ENCODE data around the gene CD8B. TPM values are rescaled to one million over a fixed set of nuclear protein-coding genes. Genes with fewer than 3 reads are reported as not detected.
"Not testable (repeated sequence)": the region's sequence is repeated elsewhere in the genome, so short reads cannot be mapped to it uniquely, and the experiment has no call there.

Gene CD8B
- total RNA-seq, 5 donors from 2014 or later (not counting 1 experiment from before 2014, with no cell fraction given), result 50.8 to 206 (median 117) TPM

- H3K4me1 ChIP-seq (ENCODE audit: control insufficient read depth in 1 of 2, extremely low read depth in 1 of 2, insufficient read depth in 2 of 2, low read length in 2 of 2); H3K4me3 Mint-ChIP-seq; H3K9me3 Mint-ChIP-seq; H3K4me3 ChIP-seq (ENCODE audit: control insufficient read depth in 1 of 2, extremely low read depth in 1 of 2, low read length in 1 of 2); H3K36me3 Mint-ChIP-seq; ATAC-seq (replicated peaks in 1 of 4); H3K4me1 Mint-ChIP-seq; POLR2A ChIA-PET; H3K36me3 ChIP-seq (ENCODE audit: control insufficient read depth in 2 of 2, extremely low read depth in 1 of 2, insufficient read depth in 1 of 2, low read length in 1 of 2); H3K27ac Mint-ChIP-seq; H3K9me3 ChIP-seq; H3K27ac ChIP-seq (ENCODE audit: low read length); CTCF ChIA-PET; H3K27me3 ChIP-seq (replicated peaks in 1 of 2; ENCODE audit: control insufficient read depth in 2 of 2, extremely low read depth in 1 of 2, insufficient read depth in 2 of 2, low read length in 1 of 2); DNase-seq: not testable (repeated sequence)
- H3K27me3 Mint-ChIP-seq, result peaks cover 0 to 12% of the 10 kb centered on the region in 2 donors
- no CpG with 5 or more reads among the region's 1 CpG for WGBS (ENCODE audit: insufficient coverage)
Observed at GRCh38 chr2:86878986-86879385, 17.3 kb upstream of the CD8B start.

DNA sequence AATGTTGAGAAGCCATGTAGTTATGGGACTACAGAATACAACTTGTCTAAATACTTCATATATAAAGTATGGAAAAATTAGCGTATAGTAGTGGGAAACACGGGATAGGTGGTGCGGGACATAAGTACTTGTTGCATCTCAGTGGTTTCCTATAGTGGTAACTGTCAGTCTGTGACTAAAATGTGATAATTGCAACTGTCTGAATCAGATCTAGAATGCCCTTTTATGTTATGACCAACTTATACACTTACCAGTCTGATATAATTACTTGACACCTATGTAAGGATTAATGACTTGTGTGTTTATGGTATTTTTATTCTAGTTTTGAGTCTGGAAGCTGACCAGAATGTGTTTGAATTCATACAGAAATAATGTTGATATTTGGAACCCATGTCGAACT is 9.3 kb upstream of the CD8B start:
- 43% methylated on average over 1 of the region's 4 CpGs for WGBS (ENCODE audit: insufficient coverage)
- H3K36me3 Mint-ChIP-seq, result not testable (repeated sequence)

DNA sequence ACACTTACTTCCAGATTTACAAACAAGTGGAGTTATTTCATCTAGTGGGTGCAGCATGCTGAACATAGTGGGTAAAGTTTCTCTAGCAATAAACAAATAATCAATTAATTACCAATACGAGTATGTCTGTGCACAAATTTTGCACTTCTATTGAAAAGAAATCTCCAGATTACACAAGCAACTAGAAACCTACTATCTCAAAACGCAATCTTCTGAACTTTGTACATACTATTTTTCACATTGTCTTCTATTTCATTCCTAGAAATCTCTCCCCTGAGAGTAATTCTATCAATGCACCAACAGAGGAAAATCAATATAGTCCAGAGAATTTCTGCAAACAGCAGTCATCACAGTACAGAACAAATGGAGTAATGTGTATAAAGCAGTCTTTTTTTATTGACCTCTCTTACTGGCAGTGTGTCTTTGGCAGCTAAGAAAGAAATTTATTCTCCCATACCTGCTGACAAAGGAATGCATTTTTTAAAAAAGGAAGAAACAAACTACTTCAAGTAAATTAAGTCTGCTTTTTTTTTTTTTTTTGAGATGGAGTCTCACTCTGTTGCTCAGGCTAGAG is 7.3 kb upstream of the CD8B start:
- not testable (repeated sequence) for H3K27ac Mint-ChIP-seq; ATAC-seq (replicated peaks in 1 of 4)

More for the DNA sequence above, 9.3 kb upstream of the CD8B start:
- H3K4me3 ChIP-seq (ENCODE audit: control insufficient read depth in 1 of 2, extremely low read depth in 1 of 2, low read length in 1 of 2); H3K9me3 Mint-ChIP-seq; POLR2A ChIA-PET; H3K27me3 ChIP-seq (replicated peaks in 1 of 2; ENCODE audit: control insufficient read depth in 2 of 2, extremely low read depth in 1 of 2, insufficient read depth in 2 of 2, low read length in 1 of 2); H3K36me3 ChIP-seq (ENCODE audit: control insufficient read depth in 2 of 2, extremely low read depth in 1 of 2, insufficient read depth in 1 of 2, low read length in 1 of 2); H3K4me3 Mint-ChIP-seq; CTCF ChIA-PET; H3K27ac ChIP-seq (ENCODE audit: low read length); DNase-seq; ATAC-seq (replicated peaks in 1 of 4); H3K9me3 ChIP-seq; H3K27me3 Mint-ChIP-seq; H3K27ac Mint-ChIP-seq; H3K4me1 Mint-ChIP-seq; H3K4me1 ChIP-seq (ENCODE audit: control insufficient read depth in 1 of 2, extremely low read depth in 1 of 2, insufficient read depth in 2 of 2, low read length in 2 of 2): not testable (repeated sequence)

DNA sequence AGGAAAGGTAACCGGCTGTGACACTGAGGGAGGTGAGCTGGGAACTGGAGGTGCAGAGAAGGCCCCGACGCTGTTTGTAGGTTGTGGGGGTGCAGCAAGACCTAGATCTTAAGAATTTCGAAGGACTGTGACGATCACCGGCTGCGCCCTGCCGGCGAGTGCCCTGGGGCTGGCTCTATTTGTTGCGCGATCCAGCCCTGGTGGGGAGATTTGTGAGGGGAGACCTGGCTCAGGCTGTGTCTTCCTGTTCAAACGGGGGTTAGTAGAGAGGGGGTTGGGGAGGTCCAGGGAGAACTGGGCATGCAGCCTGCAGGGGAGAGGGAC is 656 bp upstream of the CD8B start:
- H3K9me3 Mint-ChIP-seq; CTCF ChIA-PET; POLR2A ChIA-PET; H3K4me3 ChIP-seq (ENCODE audit: control insufficient read depth in 1 of 2, extremely low read depth in 1 of 2, low read length in 1 of 2); H3K4me1 Mint-ChIP-seq; H3K27me3 ChIP-seq (replicated peaks in 1 of 2; ENCODE audit: control insufficient read depth in 2 of 2, extremely low read depth in 1 of 2, insufficient read depth in 2 of 2, low read length in 1 of 2); H3K27ac ChIP-seq (ENCODE audit: low read length); H3K36me3 ChIP-seq (ENCODE audit: control insufficient read depth in 2 of 2, extremely low read depth in 1 of 2, insufficient read depth in 1 of 2, low read length in 1 of 2); H3K36me3 Mint-ChIP-seq; H3K9me3 ChIP-seq; H3K4me1 ChIP-seq (ENCODE audit: control insufficient read depth in 1 of 2, extremely low read depth in 1 of 2, insufficient read depth in 2 of 2, low read length in 2 of 2): not testable (repeated sequence)
- peak; percentile 63 to 85 (median 68) for ATAC-seq (replicated peaks in 1 of 4)
- H3K27ac Mint-ChIP-seq, result peak overlapping the region in 1 of 2 donors; percentile 73
- DNase-seq, result peak in 18 of 35 experiments; percentile 5 to 46 (median 26)
- peak overlapping the region in 2 of 3 donors; percentile 61 to 67 for H3K4me3 Mint-ChIP-seq
- peaks cover 0 to 22% of the 10 kb centered on the region in 2 donors for H3K27me3 Mint-ChIP-seq
- no CpG with 5 or more reads among the region's 12 CpGs for WGBS (ENCODE audit: insufficient coverage)

More for the DNA sequence above, 7.3 kb upstream of the CD8B start:
- H3K27me3 ChIP-seq (replicated peaks in 1 of 2; ENCODE audit: control insufficient read depth in 2 of 2, extremely low read depth in 1 of 2, insufficient read depth in 2 of 2, low read length in 1 of 2); CTCF ChIA-PET; H3K9me3 Mint-ChIP-seq; POLR2A ChIA-PET; H3K36me3 ChIP-seq (ENCODE audit: control insufficient read depth in 2 of 2, extremely low read depth in 1 of 2, insufficient read depth in 1 of 2, low read length in 1 of 2); H3K27me3 Mint-ChIP-seq; H3K4me1 ChIP-seq (ENCODE audit: control insufficient read depth in 1 of 2, extremely low read depth in 1 of 2, insufficient read depth in 2 of 2, low read length in 2 of 2); H3K27ac ChIP-seq (ENCODE audit: low read length); H3K4me1 Mint-ChIP-seq; DNase-seq; H3K36me3 Mint-ChIP-seq; H3K9me3 ChIP-seq; H3K4me3 ChIP-seq (ENCODE audit: control insufficient read depth in 1 of 2, extremely low read depth in 1 of 2, low read length in 1 of 2); H3K4me3 Mint-ChIP-seq: not testable (repeated sequence)
- no CpG with 5 or more reads among the region's 2 CpGs for WGBS (ENCODE audit: insufficient coverage)

DNA sequence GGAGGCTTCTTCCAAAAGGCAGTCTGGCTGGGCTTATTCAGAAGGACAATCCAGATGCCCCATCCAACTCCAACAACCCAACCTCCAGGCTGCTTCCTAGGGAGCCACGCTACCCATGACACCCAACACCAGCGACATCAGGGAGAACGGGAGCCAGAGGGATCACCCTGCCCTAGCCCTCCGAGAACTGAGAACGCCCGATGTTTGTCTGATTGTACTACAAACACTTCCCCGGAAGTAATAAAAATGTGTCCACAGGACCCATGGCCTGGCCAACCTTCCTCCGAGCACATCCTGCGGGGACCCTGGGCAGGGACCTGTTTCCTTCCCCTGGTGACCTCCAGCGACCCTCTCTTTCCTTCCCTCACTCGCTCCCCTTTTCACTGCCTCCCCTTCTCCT is 511 bp downstream of the CD8B start:
- peak overlapping the region; percentile 45 to 52 for H3K4me3 ChIP-seq (ENCODE audit: control insufficient read depth in 1 of 2, extremely low read depth in 1 of 2, low read length in 1 of 2)
- H3K4me3 Mint-ChIP-seq, result peak overlapping the region; percentile 73 to 84 (median 76)
- H3K4me1 ChIP-seq (ENCODE audit: control insufficient read depth in 1 of 2, extremely low read depth in 1 of 2, insufficient read depth in 2 of 2, low read length in 2 of 2); H3K9me3 Mint-ChIP-seq; H3K27ac ChIP-seq (ENCODE audit: low read length); H3K4me1 Mint-ChIP-seq; CTCF ChIA-PET; POLR2A ChIA-PET; H3K36me3 Mint-ChIP-seq; H3K36me3 ChIP-seq (ENCODE audit: control insufficient read depth in 2 of 2, extremely low read depth in 1 of 2, insufficient read depth in 1 of 2, low read length in 1 of 2); H3K9me3 ChIP-seq; DNase-seq; H3K27me3 ChIP-seq (replicated peaks in 1 of 2; ENCODE audit: control insufficient read depth in 2 of 2, extremely low read depth in 1 of 2, insufficient read depth in 2 of 2, low read length in 1 of 2): not testable (repeated sequence)
- H3K27ac Mint-ChIP-seq, result peak overlapping the region; percentile 58 to 87
- ATAC-seq (replicated peaks in 1 of 4), result peak in 2 of 4 experiments; percentile 14 to 17
- peaks cover 0 to 22% of the 10 kb centered on the region in 2 donors for H3K27me3 Mint-ChIP-seq
- 32% methylated on average over 3 of the region's 11 CpGs for WGBS (ENCODE audit: insufficient coverage)

- H3K4me3 Mint-ChIP-seq, result peak overlapping the region; percentile 73 to 84 (median 76)
- peak overlapping the region in 1 of 2 donors; percentile 45 for H3K4me3 ChIP-seq (ENCODE audit: control insufficient read depth in 1 of 2, extremely low read depth in 1 of 2, low read length in 1 of 2)
- ATAC-seq (replicated peaks in 1 of 4); H3K27me3 ChIP-seq (replicated peaks in 1 of 2; ENCODE audit: control insufficient read depth in 2 of 2, extremely low read depth in 1 of 2, insufficient read depth in 2 of 2, low read length in 1 of 2); H3K4me1 ChIP-seq (ENCODE audit: control insufficient read depth in 1 of 2, extremely low read depth in 1 of 2, insufficient read depth in 2 of 2, low read length in 2 of 2); H3K36me3 ChIP-seq (ENCODE audit: control insufficient read depth in 2 of 2, extremely low read depth in 1 of 2, insufficient read depth in 1 of 2, low read length in 1 of 2); H3K9me3 ChIP-seq; POLR2A ChIA-PET; DNase-seq; H3K27ac ChIP-seq (ENCODE audit: low read length); H3K9me3 Mint-ChIP-seq; H3K36me3 Mint-ChIP-seq; CTCF ChIA-PET: not testable (repeated sequence)
- H3K4me1 Mint-ChIP-seq, result peaks cover 0 to 13% (median 0%) of the 10 kb centered on the region in 3 donors
- H3K27ac Mint-ChIP-seq, result peak overlapping the region; percentile 58 to 87
- peaks cover 0 to 22% of the 10 kb centered on the region in 2 donors for H3K27me3 Mint-ChIP-seq
- WGBS (ENCODE audit: insufficient coverage), result 14% methylated on average over 6 of the region's 8 CpGs
Observed at GRCh38 chr2:86860573-86860972, 1.1 kb downstream of the CD8B start.

GRCh38 chr2:86857688-86858087 is 4.0 kb downstream of the CD8B start:
- CTCF ChIA-PET; H3K27ac ChIP-seq (ENCODE audit: low read length); H3K9me3 Mint-ChIP-seq; ATAC-seq (replicated peaks in 1 of 4); H3K36me3 Mint-ChIP-seq; DNase-seq; H3K36me3 ChIP-seq (ENCODE audit: control insufficient read depth in 2 of 2, extremely low read depth in 1 of 2, insufficient read depth in 1 of 2, low read length in 1 of 2); H3K9me3 ChIP-seq; POLR2A ChIA-PET; H3K27me3 ChIP-seq (replicated peaks in 1 of 2; ENCODE audit: control insufficient read depth in 2 of 2, extremely low read depth in 1 of 2, insufficient read depth in 2 of 2, low read length in 1 of 2); H3K4me3 ChIP-seq (ENCODE audit: control insufficient read depth in 1 of 2, extremely low read depth in 1 of 2, low read length in 1 of 2): not testable (repeated sequence)
- WGBS (ENCODE audit: insufficient coverage), result 90% methylated on average over 4 of the region's 5 CpGs
- peak overlapping the region; percentile 40 to 46 for H3K27ac Mint-ChIP-seq
- peaks cover 2 to 10% of the 10 kb centered on the region in 2 experiments for H3K4me1 ChIP-seq (ENCODE audit: control insufficient read depth in 1 of 2, extremely low read depth in 1 of 2, insufficient read depth in 2 of 2, low read length in 2 of 2)
- peak overlapping the region in 2 of 3 donors; percentile 31 to 62 for H3K4me3 Mint-ChIP-seq
- peaks cover 0 to 18% of the 10 kb centered on the region in 2 donors for H3K27me3 Mint-ChIP-seq
- H3K4me1 Mint-ChIP-seq, result peaks cover 0 to 17% (median 0%) of the 10 kb centered on the region in 3 donors

Data from T-cell (primary cell).